ENCODE results near the gene HTRA2.

HTRA2 gene

GRCh38 chr2:74515271-74515980, 14.3 kb upstream of the HTRA2 start:
- in situ Hi-C loops (cut with HindIII; ENCODE audit: low sequenced_read_pairs): no loop called here

- in situ Hi-C loops (cut with HindIII; ENCODE audit: low sequenced_read_pairs): no loop called here
Observed at GRCh38 chr2:74515981-74516633, 13.6 kb upstream of the HTRA2 start.

- in situ Hi-C loops (cut with HindIII; ENCODE audit: low sequenced_read_pairs): no loop called here
Observed at GRCh38 chr2:74516650-74517049, 13.1 kb upstream of the HTRA2 start.

GRCh38 chr2:74522516-74522915, 7.2 kb upstream of the HTRA2 start:
- in situ Hi-C loops (cut with HindIII; ENCODE audit: low sequenced_read_pairs): no loop called here

DNA sequence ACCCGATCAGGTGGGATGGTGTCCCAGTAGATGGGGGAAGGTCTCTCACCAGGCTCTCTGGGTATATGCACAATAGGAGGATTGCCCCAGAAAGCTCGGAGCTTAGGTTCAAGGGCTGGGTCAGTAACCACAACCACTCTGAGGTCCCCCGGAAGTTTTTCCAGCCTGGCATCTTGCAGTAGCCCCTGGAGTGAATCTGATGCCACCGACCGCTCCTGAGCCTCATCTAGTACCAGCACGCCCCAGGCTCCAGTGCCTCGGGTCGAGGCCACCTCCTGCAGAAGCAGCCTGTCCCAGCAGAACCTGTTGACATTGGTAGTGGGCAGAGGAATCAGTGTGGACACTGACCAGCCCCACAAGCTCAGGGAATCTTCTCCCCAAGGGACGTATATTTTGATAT, 5.7 kb upstream of the HTRA2 start:
- in situ Hi-C loops (cut with HindIII; ENCODE audit: low sequenced_read_pairs): no loop called here

DNA sequence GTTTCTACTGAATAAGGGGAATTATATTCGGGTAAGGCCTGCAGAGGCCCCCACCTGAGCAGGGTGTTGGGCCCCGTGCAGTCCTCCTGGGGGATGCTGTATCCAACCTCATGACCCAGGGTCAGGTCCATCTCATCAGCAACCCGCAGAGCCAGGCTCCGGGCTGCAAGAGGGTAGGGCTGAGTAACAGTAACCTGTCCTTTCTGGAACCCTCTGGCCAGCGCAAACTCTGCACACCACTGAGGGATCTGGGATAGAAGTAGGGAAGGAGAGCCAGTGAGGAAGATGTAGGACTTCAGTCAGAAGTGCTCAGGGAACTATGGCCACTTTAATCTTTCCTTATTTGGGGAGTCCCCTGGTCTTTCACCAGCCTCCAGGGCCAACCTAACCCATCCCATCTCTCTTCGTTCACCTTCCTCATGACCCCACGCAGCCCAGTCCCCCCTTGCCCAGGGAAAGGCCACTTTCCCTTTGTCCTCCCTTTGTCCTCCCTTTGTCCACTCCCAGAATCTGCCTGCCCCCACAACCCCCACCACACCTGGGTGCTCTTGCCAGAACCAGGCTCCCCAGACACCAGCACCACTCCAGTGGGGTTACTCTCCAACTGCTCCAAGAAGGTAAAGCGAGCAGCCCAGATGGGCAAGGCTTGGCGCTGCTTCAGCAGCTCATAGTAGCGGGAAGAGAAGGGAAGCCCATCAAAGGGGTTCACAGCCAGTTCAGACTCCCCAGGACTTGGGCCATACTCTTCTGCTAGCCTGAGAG, 4.6 kb upstream of the HTRA2 start:
- in situ Hi-C loops (cut with HindIII; ENCODE audit: low sequenced_read_pairs): no loop called here

DNA sequence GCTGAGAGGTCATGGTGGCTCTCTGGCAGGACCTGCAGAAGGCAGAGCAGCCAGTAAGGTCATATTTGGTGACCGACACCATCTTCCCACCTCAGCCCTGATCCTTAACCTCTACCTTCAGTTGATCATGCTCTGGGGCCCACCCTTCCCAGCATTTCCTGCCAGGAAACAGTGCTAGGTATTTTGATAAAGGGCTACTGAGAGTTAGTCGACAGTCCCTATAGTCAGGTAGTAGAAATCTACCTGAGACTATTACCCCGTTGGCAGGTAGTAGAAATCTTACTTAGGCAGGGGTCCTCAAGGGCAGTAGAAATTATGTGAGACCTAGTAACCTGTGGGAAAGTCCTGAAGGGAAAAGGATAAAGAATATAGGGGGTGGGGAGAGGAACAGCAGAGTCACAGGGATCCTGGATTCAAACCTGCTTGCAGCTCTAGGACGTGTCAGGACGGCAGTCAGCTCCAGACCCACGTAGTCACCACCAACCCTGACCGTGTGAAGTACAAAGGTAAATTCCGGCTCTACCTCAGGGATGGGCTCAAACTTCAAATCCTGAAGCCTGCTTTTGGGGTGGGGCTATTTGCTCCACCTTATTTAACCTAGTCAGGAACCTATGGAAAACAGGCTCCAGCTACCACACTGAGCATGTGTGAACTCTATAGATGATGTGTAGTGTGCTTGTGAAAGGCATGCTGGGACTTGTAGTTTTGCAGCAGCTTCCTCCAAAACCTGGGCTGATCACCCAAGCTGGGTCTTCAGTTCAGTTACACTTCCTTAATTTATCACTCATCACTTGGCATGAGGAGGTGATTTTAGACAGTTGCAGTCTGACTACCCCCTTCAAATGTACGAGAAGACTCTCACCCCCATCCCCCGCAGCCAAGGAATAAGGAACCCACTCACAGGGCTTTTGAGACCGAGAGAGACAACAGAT, 3.8 kb upstream of the HTRA2 start, which contains the start of gene DQX1:
Gene DQX1, minus strand, starts transcription at position 515 of the 932 bp plus-strand sequence. Its CDS starts 502 bp downstream, at position 13.
- in situ Hi-C loops (cut with HindIII; ENCODE audit: low sequenced_read_pairs): no loop called here

- in situ Hi-C loops (cut with HindIII; ENCODE audit: low sequenced_read_pairs): no loop called here
Observed at GRCh38 chr2:74526649-74527230, 3.0 kb upstream of the HTRA2 start.

GRCh38 chr2:74527741-74528140, 2.0 kb upstream of the HTRA2 start:
- in situ Hi-C loops (cut with HindIII; ENCODE audit: low sequenced_read_pairs): no loop called here

GRCh38 chr2:74528600-74529356, 955 bp upstream of the HTRA2 start:
- in situ Hi-C loops (cut with HindIII; ENCODE audit: low sequenced_read_pairs): no loop called here

- in situ Hi-C loops (cut with HindIII; ENCODE audit: low sequenced_read_pairs): no loop called here
Observed at GRCh38 chr2:74530239-74531187, 780 bp downstream of the HTRA2 start.

DNA sequence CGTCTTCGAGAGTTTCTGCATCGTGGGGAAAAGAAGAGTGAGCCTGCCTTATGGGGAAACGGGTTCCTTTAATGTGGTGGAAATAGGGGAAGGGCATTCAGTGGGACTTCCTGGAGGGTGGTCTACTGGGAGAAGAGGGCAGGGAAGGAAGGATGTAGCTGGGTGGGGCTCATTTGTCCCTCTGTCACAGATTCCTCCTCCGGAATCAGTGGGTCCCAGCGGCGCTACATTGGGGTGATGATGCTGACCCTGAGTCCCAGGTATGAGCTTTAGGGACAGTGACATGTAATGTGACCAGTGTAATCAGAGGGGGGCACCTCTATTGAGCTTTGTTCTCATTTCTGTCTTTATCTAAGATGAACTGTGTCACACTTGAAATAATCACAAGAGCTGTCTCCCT, 1.9 kb downstream of the HTRA2 start:
- in situ Hi-C loops (cut with HindIII; ENCODE audit: low sequenced_read_pairs): no loop called here

- in situ Hi-C loops (cut with HindIII; ENCODE audit: low sequenced_read_pairs): no loop called here
Observed at GRCh38 chr2:74532222-74532621, 2.5 kb downstream of the HTRA2 start.

DNA sequence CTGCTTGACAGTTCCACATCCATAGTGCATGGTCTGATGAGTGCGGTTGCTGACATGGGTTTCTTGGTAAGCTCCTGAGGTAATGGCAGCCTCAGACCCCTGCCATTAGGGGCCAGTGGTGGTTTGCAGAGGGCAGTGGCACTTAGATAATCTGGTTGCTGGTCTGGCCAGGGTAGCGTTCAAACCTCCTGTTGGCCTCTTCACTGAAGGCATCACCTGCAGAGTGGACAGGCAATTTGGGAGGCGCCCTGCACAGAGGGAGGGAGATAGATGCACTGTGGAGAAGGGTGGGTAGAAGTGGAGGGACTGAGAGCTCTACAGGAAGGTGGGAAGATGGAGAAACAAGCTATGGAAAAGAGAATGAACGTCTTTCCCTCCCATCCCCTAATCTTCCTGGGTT, 3.7 kb downstream of the HTRA2 start:
- in situ Hi-C loops (cut with HindIII; ENCODE audit: low sequenced_read_pairs): no loop called here

DNA sequence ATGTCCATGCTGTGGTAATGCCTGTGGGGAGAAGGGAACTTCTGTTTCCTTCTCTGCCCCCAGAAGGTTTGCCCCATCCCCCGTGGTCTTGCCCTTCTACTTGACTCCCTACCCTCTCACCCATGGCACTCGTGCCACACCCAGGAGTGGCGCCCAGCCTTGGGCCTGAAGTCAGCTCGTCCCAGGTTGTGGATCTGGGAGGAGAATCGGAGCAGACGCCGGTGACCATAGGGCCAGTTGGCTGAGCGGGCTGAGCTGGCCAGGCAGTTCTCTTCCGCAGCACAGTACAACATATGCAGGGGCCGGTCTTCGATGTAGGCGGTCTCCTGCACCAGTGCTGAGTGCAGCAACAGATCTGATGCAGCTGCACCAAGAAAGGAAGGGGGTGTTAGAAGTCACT, 4.7 kb downstream of the HTRA2 start:
- in situ Hi-C loops (cut with HindIII; ENCODE audit: low sequenced_read_pairs): no loop called here

DNA sequence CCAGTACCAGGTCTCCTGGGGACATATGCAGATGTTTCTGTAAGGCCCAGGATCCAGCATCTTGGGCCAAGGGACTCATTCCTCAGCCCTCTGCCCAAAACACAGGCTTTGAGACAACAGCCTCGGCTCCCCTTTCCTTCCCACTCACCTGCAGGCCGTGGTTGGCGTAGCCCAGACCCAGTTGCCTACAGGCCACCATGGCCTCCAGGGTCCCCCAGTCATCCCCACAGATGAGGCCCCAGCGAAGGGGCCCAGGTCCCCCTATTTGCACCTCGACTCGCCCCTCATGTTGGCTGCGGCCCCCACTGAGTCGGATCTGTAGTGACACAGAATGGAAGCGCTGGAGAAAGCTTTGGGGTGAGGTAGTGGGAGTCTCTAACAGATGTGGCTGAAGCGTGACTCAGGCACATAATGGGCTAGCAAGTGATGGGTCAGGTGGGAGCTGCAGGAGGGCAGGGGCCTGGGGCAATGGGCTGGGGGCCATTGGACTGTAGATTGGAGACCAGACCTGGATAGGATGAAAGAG, 5.8 kb downstream of the HTRA2 start:
- in situ Hi-C loops (cut with HindIII; ENCODE audit: low sequenced_read_pairs): no loop called here

DNA sequence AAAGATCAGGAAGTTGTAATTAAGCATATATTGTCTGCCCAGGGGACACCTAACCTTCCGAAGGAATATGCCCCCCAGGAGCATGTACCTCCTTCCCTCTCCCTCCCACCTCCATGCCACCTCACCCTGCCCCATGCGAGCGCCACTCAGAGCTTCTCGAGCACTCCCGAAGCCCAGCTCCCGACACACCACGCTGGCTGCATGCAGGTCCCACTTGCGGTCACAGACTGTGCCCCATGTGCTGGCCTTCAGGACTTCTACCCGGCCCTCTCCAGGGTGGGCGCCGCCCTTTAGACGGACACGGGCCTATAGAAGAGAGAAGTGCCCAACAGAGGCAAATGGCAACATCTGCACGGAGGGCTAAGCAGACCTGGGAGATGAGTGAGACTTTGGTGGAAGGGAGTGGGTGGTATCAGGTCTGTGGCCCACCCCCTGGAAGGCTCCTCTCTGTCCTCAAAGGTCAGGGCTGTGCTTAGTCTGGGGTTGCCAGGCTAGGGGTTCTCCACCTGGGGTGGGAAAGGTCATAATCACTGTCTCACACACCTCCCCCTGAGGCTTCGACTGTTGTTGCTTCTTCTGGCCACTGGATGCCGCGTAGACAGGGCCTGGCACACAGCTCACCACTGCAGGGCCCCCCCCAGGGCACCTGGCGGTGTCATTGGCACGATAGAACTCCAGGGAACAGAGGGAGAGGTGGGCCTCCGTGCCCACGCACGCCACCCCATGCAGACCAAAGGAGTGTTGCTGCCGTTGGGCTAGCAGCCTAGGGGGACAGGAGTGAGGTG, 6.6 kb downstream of the HTRA2 start:
- in situ Hi-C loops (cut with HindIII; ENCODE audit: low sequenced_read_pairs): no loop called here

DNA sequence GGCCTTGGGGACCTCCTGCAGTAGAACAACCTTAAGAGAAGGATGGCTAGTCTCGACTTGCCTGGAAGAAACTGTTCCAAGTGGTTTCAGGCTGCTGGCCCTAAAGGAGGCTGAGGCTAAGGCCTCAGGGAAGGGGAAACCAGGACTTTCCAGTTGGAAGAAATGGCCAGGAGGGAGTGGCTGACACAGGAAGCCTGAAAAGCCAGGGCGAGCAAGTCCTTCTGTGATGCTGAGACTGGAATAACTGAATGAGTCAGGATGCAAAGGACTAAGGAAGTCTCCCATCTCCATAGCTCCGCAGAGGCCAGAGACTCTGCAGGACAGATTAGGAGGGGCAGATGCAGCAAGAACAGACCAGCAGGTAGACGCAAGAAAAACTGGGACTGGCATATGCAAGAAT, 7.4 kb downstream of the HTRA2 start:
- in situ Hi-C loops (cut with HindIII; ENCODE audit: low sequenced_read_pairs): no loop called here
